ENCODE measurements around the gene NDUFB3.

The NDUFB3 gene

GRCh38 chr2:201130524-201131186, 58.9 kb downstream of the NDUFB3 start:
- no peak for DNase-seq

- DNase-seq = no peak
Observed at GRCh38 chr2:201132518-201132917, 60.7 kb downstream of the NDUFB3 start.
